CD4-positive, alpha-beta T cell treated with Interleukin-15 for 4 hours (primary cell): ENCODE results near the gene ZNF491.
"Not testable (repeated sequence)": the region's sequence is repeated elsewhere in the genome, so short reads cannot be mapped to it uniquely, and the experiment has no call there.

Source experiments
- DNase-seq: peaks from one replicate; pipeline ENCODE4 v3.0.0-alpha.2; 2020; ENCODE audit warnings: low spot score

The ZNF491 gene

GRCh38 chr19:11798391-11799330 lies at the start of gene ZNF491:
ZNF491 (plus strand) TSS chr19:11798523; CDS start chr19:11805954, 7,431 bp downstream.
- peak; percentile 81 for DNase-seq

GRCh38 chr19:11749751-11750150 lies 48.6 kb upstream of the ZNF491 start:
- no peak for DNase-seq

GRCh38 chr19:11752244-11752736 lies 46.0 kb upstream of the ZNF491 start:
- no peak for DNase-seq

GRCh38 chr19:11754663-11755062 lies 43.7 kb upstream of the ZNF491 start:
- no peak for DNase-seq

- no peak for DNase-seq
Observed at GRCh38 chr19:11756965-11757364, 41.4 kb upstream of the ZNF491 start.

- no peak for DNase-seq
Observed at GRCh38 chr19:11759805-11760204, 38.5 kb upstream of the ZNF491 start.

GRCh38 chr19:11763117-11763516 lies 35.2 kb upstream of the ZNF491 start:
- DNase-seq, result no peak

- no peak for DNase-seq
Observed at GRCh38 chr19:11763611-11764010, 34.7 kb upstream of the ZNF491 start.

- DNase-seq, result peak; percentile 93
Observed at GRCh38 chr19:11766597-11767591, 31.4 kb upstream of the ZNF491 start, which contains the start of gene ZNF441. ZNF441 (plus strand) TSS chr19:11767000; CDS start chr19:11767194, 194 bp downstream.

GRCh38 chr19:11767633-11768133 lies 30.6 kb upstream of the ZNF491 start:
- peak; percentile 23 for DNase-seq

GRCh38 chr19:11769995-11770394 lies 28.3 kb upstream of the ZNF491 start:
- no peak for DNase-seq

GRCh38 chr19:11771520-11771919 lies 26.8 kb upstream of the ZNF491 start:
- not testable (repeated sequence) for DNase-seq

GRCh38 chr19:11776669-11777068 lies 21.7 kb upstream of the ZNF491 start:
- not testable (repeated sequence) for DNase-seq

GRCh38 chr19:11780431-11781020 lies 17.8 kb upstream of the ZNF491 start:
- DNase-seq, result no peak

- DNase-seq, result no peak
Observed at GRCh38 chr19:11781295-11782057, 16.8 kb upstream of the ZNF491 start.

GRCh38 chr19:11783767-11784166 lies 14.6 kb upstream of the ZNF491 start:
- no peak for DNase-seq

- no peak for DNase-seq
Observed at GRCh38 chr19:11784356-11784755, 14.0 kb upstream of the ZNF491 start.

- DNase-seq, result no peak
Observed at GRCh38 chr19:11787536-11787935, 10.8 kb upstream of the ZNF491 start.

GRCh38 chr19:11792942-11793341 lies 5.4 kb upstream of the ZNF491 start:
- DNase-seq, result no peak

GRCh38 chr19:11797491-11797890 lies 832 bp upstream of the ZNF491 start:
- peak; percentile 86 for DNase-seq
